Heart left ventricle (tissue), 16 donors: ENCODE measurements around the gene NMNAT2. TPM values are rescaled to one million over a fixed set of nuclear protein-coding genes. Genes with fewer than 3 reads are reported as not detected.

Experiments
- ATAC-seq, 4 donors: fragments of 200-7000 bp; cut with Tn5 transposase; one replicate each; pipeline ENCODE4 v1.9.1; 2020 to 2022; ENCODE audit warnings: moderate library complexity in 4 of 4, mild to moderate bottlenecking in 3 of 4, moderate number of reproducible peaks in 1 of 4
- DNase-seq, 5 donors: peaks; one replicate each; pipeline ENCODE4 v3.0.0-alpha.2; 2020
- H3K27ac ChIP-seq, 12 donors: fragments of 200-600 bp; sonication (generic) in 4 of 12; one replicate each; pipeline versions ENCODE4 v1.5.0 to v1.8.0; 2016 to 2022; ENCODE audit warnings: mild to moderate bottlenecking in 2 of 12
- H3K27me3 ChIP-seq, 9 donors: fragments of 200-600 bp; sonication (generic) in 2 of 9; one replicate each; pipeline versions ENCODE4 v1.5.1 to v1.8.0; 2016 to 2022; ENCODE audit warnings: mild to moderate bottlenecking in 3 of 9
- H3K36me3 ChIP-seq, 9 donors: fragments of 200-600 bp; sonication (generic) in 2 of 9; one replicate each; pipeline versions ENCODE4 v1.5.0 to v1.8.0; 2018 to 2022; ENCODE audit warnings: mild to moderate bottlenecking in 2 of 9
- H3K4me1 ChIP-seq, 12 donors: fragments of 200-600 bp; sonication (generic) in 4 of 12; one replicate each; pipeline versions ENCODE4 v1.5.0 to v1.8.0; 2016 to 2022; ENCODE audit warnings: mild to moderate bottlenecking in 3 of 12
- H3K4me3 ChIP-seq, 12 donors: fragments of 200-600 bp; sonication (generic) in 4 of 12; one replicate each; pipeline versions ENCODE4 v1.5.0 to v1.8.0; 2017 to 2022; ENCODE audit warnings: mild to moderate bottlenecking in 9 of 12, moderate library complexity in 4 of 12
- H3K9me3 ChIP-seq, 12 donors: fragments of 200-600 bp; sonication (generic) in 4 of 12; one replicate each; pipeline versions ENCODE4 v1.5.0 to v1.8.0; 2016 to 2022; ENCODE audit warnings: mild to moderate bottlenecking in 1 of 12
- POLR2A ChIP-seq, 2 donors: fragments of 450-650 bp; IDR thresholded peaks; one replicate each; pipeline ENCODE4 v1.6.1; 2017; ENCODE audit warnings: antibody characterized with exemption in 2 of 2, mild to moderate bottlenecking in 2 of 2, moderate library complexity in 2 of 2
- WGBS, 4 donors: extraction: QIAGEN DNeasy Blood & Tissue Kit in 2 of 4; methylation state at CpG; one replicate each; pipeline versions ENCODE4 v1.1.5 to v1.1.7; 2013 to 2018; 5-methylcytosine and 5-hydroxymethylcytosine counted together
- intact Hi-C, 10 donors: fragments of 100-400 bp; cut with DNase I; formaldehyde crosslinking; loops; one replicate each; pipeline versions ENCODE4 v1.11.1 to v1.14.2; 2022
- polyA plus RNA-seq, 2 donors: library from polyadenylated mRNA; stranded (reverse); fragments of 200-250 nt; gene quantifications; one replicate each; pipeline ENCODE4 v1.2.3, GENCODE V29; 2013
- total RNA-seq, 9 donors: library from RNA; depleted of rRNA in 2 of 9; stranded (reverse); fragments of >200 nt in 2 of 9; fragmentation: NEBNext Ultra II Directional in 3 of 9; extraction: Animal tissue kit (Norgen Biotek cat#: 25700) in 3 of 9; gene quantifications; one replicate each; pipeline versions ENCODE4 v1.1.0 to v1.2.4, GENCODE V29; 2016 to 2023
- TF ChIP-seq, protein P1 (sequence below), 12 donors: fragments of 200-600 bp; sonication (generic) in 4 of 12; IDR thresholded peaks; one replicate each; pipeline versions ENCODE4 v1.5.0 to v1.8.0; 2018 to 2022; ENCODE audit warnings: antibody characterized with exemption in 12 of 12, mild to moderate bottlenecking in 5 of 12
- donor health status: ischemic (EF 13 %, LVEDD 7.1; RV severe dilation, severe dysfunction).
- donor health status: healthy with polysubstance abuse.
- donor health status: DM: no; HTN: yes; CAD: no.
- donor health status: DM: no; HTN: no; CAD: no.
- donor health status: ischemic (EF 25% LVEDD 6.9; RV normal size, moderate dysfunction).
- donor health status: ischemic (EF 25% LVEDD 5.7; RV mildly dilated, moderate dysfunction).
- donor health status: healthy.
- donor health status: DM: yes; HTN: yes; CAD: no.
- donor health status: ischemic (EF 35%, LVEDD 5.7; RV mildly dilated, moderate dysfunction).
- donor health status: nonischemic (EF 11% LVEDD 7.7; RV severe dilation, severe dysfunction).
- donor health status: DM: yes; HTN: yes; CAD: no.
- donor health status: PGD.
- donor health status: ischemic (EF 29% LVEDD 5.4; RV normal size, mild dysfunction).
- donor health status: nonischemic (EF 23%, LVEDD 6.1; RV moderate dilation, normal function).

The NMNAT2 gene
- total and polyA plus RNA-seq, 11 donors = 0.53 to 5.1 (median 1.9) TPM

DNA sequence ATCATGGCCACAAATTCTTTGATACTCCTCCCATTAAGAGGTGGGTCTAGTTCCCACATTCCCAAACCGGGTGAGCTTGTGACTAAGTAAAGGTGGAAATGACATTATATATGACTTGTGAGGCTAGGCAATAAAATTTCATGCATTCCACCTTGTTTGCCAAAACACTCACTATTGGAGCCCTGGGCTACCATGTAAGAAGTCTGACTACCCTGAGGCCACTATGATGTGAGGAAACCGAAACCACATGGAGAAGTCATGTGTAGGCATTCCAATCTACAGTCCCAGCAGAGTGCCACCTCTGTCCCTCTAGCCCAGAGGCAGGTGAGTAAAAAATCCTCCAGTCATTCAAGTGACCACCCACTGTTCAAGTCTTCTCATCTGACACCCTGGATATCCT lies 36.2 kb upstream of the NMNAT2 start:
- Histone ChIP-seq H3K4me3 (no peak overlapping the region), H3K4me1 (no peaks in the 10 kb centered on the region), H3K27ac (no peak overlapping the region), H3K36me3 (no peaks in the 10 kb centered on the region), H3K27me3 (no peaks in the 10 kb centered on the region), H3K9me3 (no peaks in the 10 kb centered on the region)
- TF ChIP-seq, protein P1, sequence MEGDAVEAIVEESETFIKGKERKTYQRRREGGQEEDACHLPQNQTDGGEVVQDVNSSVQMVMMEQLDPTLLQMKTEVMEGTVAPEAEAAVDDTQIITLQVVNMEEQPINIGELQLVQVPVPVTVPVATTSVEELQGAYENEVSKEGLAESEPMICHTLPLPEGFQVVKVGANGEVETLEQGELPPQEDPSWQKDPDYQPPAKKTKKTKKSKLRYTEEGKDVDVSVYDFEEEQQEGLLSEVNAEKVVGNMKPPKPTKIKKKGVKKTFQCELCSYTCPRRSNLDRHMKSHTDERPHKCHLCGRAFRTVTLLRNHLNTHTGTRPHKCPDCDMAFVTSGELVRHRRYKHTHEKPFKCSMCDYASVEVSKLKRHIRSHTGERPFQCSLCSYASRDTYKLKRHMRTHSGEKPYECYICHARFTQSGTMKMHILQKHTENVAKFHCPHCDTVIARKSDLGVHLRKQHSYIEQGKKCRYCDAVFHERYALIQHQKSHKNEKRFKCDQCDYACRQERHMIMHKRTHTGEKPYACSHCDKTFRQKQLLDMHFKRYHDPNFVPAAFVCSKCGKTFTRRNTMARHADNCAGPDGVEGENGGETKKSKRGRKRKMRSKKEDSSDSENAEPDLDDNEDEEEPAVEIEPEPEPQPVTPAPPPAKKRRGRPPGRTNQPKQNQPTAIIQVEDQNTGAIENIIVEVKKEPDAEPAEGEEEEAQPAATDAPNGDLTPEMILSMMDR (IDR thresholded peaks at IDR 0.05) = no peak
- no peak for TF ChIP-seq POLR2A (IDR thresholded peaks at IDR 0.05)
- ATAC-seq (no peak), DNase-seq (no peak)
- intact Hi-C loops = no loop called here
- 71 to 87% (median 80%) methylated on average over 2 of the region's 2 CpGs for WGBS, 4 donors

DNA sequence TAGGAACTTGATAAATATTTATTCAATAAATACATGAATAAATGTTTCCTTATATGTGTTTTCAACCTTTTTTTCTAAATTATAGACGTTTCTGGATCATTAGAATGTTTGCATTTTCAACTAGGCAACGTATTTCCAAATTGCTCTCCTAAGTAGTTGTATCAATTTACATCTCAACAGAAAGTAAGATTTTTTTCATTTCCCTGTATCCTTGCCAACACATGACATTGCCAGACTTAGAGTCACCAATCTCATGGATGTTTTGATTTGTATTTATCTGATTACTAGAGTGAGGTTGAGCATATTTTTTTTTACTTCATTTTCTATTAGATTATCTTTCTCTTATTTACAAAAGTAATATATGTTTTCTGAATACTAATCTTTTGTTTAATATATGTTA lies 31.9 kb upstream of the NMNAT2 start:
- no peak overlapping the region for H3K4me3 ChIP-seq
- no peaks in the 10 kb centered on the region for H3K36me3 ChIP-seq
- WGBS, 4 donors = 59 to 70% (median 61%) methylated on average over 2 of the region's 2 CpGs
- no peaks in the 10 kb centered on the region for H3K9me3 ChIP-seq
- no peak for ATAC-seq
- H3K4me1 ChIP-seq = no peaks in the 10 kb centered on the region
- DNase-seq = no peak
- H3K27ac ChIP-seq = no peak overlapping the region
- TF ChIP-seq, protein P1 (IDR thresholded peaks at IDR 0.05) = no peak
- TF ChIP-seq POLR2A (IDR thresholded peaks at IDR 0.05) = no peak
- intact Hi-C loops = no loop called here
- no peaks in the 10 kb centered on the region for H3K27me3 ChIP-seq

DNA sequence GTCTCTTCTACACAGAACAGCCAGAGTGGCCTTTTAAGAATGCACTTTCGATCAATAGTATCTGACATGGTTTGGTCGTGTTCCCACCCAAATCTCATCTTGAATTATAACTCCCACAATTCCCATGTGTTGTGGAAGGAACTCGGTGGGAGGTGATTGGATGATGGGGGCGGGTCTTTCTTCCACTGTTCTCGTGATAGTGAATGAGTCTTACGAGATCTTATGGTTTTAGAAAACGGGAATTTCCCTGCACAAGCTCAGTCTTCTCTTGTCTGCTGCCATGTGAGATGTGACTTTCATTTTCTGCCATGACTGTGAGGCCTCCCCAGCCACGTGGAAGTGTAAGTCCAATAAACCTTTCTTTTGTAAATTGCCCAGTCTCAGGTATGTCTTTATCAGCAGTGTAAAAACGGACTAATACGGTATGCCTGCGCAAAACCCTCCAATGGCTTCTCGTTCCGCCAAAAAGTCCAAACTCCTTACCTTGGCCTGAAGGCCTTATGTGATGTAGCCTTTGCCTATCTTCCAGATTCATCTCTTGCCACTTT lies 31.1 kb upstream of the NMNAT2 start:
- Histone ChIP-seq H3K4me3 (no peak overlapping the region), H3K36me3 (no peaks in the 10 kb centered on the region), H3K27me3 (no peaks in the 10 kb centered on the region), H3K4me1 (no peaks in the 10 kb centered on the region), H3K9me3 (no peaks in the 10 kb centered on the region), H3K27ac (no peak overlapping the region)
- WGBS, 4 donors = 88 to 94% (median 92%) methylated on average over 13 of the region's 13 CpGs
- TF ChIP-seq POLR2A (IDR thresholded peaks at IDR 0.05) = no peak
- TF ChIP-seq, protein P1 (IDR thresholded peaks at IDR 0.05) = no peak
- ATAC-seq (no peak), DNase-seq (no peak)
- intact Hi-C loops = no loop called here

DNA sequence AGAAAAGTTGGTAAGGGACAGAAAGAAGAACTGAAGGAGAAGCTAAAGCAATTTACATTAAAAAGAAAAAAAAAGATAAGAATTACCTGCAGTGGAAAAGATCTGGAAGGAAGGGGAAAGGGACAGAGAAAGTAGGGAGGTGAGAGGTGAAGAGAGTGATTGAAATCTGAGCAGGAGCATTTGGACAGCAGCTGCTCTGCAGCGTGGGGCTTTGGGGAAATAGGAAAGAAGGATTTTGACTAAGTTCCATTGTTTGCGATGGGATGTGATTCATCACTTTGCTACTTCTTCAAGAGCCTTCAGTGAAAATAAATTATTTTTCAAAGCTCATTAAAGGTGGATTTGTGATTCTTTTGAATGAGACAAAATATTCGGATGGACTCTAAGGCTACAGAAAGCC lies 26.1 kb upstream of the NMNAT2 start:
- H3K27me3 ChIP-seq = no peaks in the 10 kb centered on the region
- TF ChIP-seq, protein P1 (IDR thresholded peaks at IDR 0.05) = no peak
- no peak for TF ChIP-seq POLR2A (IDR thresholded peaks at IDR 0.05)
- intact Hi-C loops = no loop called here
- no peaks in the 10 kb centered on the region for H3K36me3 ChIP-seq
- 53 to 56% (median 54%) methylated on average over 3 of the region's 3 CpGs for WGBS, 4 donors
- H3K4me1 ChIP-seq = no peaks in the 10 kb centered on the region
- no peaks in the 10 kb centered on the region for H3K9me3 ChIP-seq
- no peak overlapping the region for H3K4me3 ChIP-seq
- no peak overlapping the region for H3K27ac ChIP-seq
- DNase-seq = no peak
- ATAC-seq = no peak
